ENCODE measurements around the gene MAPKAP1.

The MAPKAP1 gene

GRCh38 chr9:125536776-125537175 is 170.2 kb downstream of the MAPKAP1 start:
- no peak for TF ChIP-seq FOXM1 (IDR thresholded peaks at IDR 0.05; ENCODE audit: borderline replicate concordance, low read depth)
- TF ChIP-seq TAF1 (IDR thresholded peaks at IDR 0.05; ENCODE audit: low read depth): no peak
- TF ChIP-seq MAX (IDR thresholded peaks at IDR 0.05): no peak
- no peak for TF ChIP-seq USF1 (IDR thresholded peaks at IDR 0.05)
- no peak for TF ChIP-seq ZBTB7A (IDR thresholded peaks at IDR 0.05; ENCODE audit: low read depth)
- TF ChIP-seq TEAD4 (IDR thresholded peaks at IDR 0.05): 0 out of 2 replicates have a peak, but pooled peaks have one; percentile 42
- no peak for TF ChIP-seq REST (IDR thresholded peaks at IDR 0.05; ENCODE audit: low read depth)
- peak; percentile 96 for TF ChIP-seq CEBPB (IDR thresholded peaks at IDR 0.05)
- no peak for TF ChIP-seq RAD21 (IDR thresholded peaks at IDR 0.05; ENCODE audit: low read depth)
- TF ChIP-seq YY1 (IDR thresholded peaks at IDR 0.05; ENCODE audit: low read depth): no peak
- 0 out of 2 replicates have a peak, but pooled peaks have one; percentile 17 for TF ChIP-seq TCF12 (IDR thresholded peaks at IDR 0.05; ENCODE audit: low read depth)
- no peak for TF ChIP-seq CREB1 (IDR thresholded peaks at IDR 0.05; ENCODE audit: low read depth)
- no peak for TF ChIP-seq EGR1 (IDR thresholded peaks at IDR 0.05)
- peak; percentile 54; the same call in 1 of the 2 replicates for TF ChIP-seq EP300 (IDR thresholded peaks at IDR 0.05; ENCODE audit: borderline replicate concordance)
- TF ChIP-seq NFIC (IDR thresholded peaks at IDR 0.05): peak; percentile 84

GRCh38 chr9:125536167-125536772 is 170.7 kb downstream of the MAPKAP1 start:
- TF ChIP-seq EGR1 (IDR thresholded peaks at IDR 0.05) (no peak), TEAD4 (IDR thresholded peaks at IDR 0.05) (no peak), TCF12 (IDR thresholded peaks at IDR 0.05; ENCODE audit: low read depth) (no peak), USF1 (IDR thresholded peaks at IDR 0.05) (no peak), NFIC (IDR thresholded peaks at IDR 0.05) (no peak), ZBTB7A (IDR thresholded peaks at IDR 0.05; ENCODE audit: low read depth) (no peak)

- TF ChIP-seq TCF12 (IDR thresholded peaks at IDR 0.05; ENCODE audit: low read depth) (no peak), RAD21 (IDR thresholded peaks at IDR 0.05; ENCODE audit: low read depth) (no peak), USF1 (IDR thresholded peaks at IDR 0.05) (no peak)
Observed at GRCh38 chr9:125534971-125535701, 171.9 kb downstream of the MAPKAP1 start.

- TF ChIP-seq TEAD4 (IDR thresholded peaks at IDR 0.05) (no peak), EP300 (IDR thresholded peaks at IDR 0.05; ENCODE audit: borderline replicate concordance) (no peak), TCF12 (IDR thresholded peaks at IDR 0.05; ENCODE audit: low read depth) (no peak), ZBTB7A (IDR thresholded peaks at IDR 0.05; ENCODE audit: low read depth) (no peak), YY1 (IDR thresholded peaks at IDR 0.05; ENCODE audit: low read depth) (no peak), TAF1 (IDR thresholded peaks at IDR 0.05; ENCODE audit: low read depth) (no peak), MAX (IDR thresholded peaks at IDR 0.05) (no peak), USF1 (IDR thresholded peaks at IDR 0.05) (no peak), NFIC (IDR thresholded peaks at IDR 0.05) (no peak), CEBPB (IDR thresholded peaks at IDR 0.05) (no peak)
Observed at GRCh38 chr9:125532812-125533594, 174.0 kb downstream of the MAPKAP1 start.

GRCh38 chr9:125532412-125532811 is 174.6 kb downstream of the MAPKAP1 start:
- TF ChIP-seq TCF12 (IDR thresholded peaks at IDR 0.05; ENCODE audit: low read depth): no peak
- no peak for TF ChIP-seq EGR1 (IDR thresholded peaks at IDR 0.05)
- TF ChIP-seq CEBPB (IDR thresholded peaks at IDR 0.05): no peak
- TF ChIP-seq USF1 (IDR thresholded peaks at IDR 0.05): no peak
- no peak for TF ChIP-seq ZBTB7A (IDR thresholded peaks at IDR 0.05; ENCODE audit: low read depth)
- no peak for TF ChIP-seq FOXM1 (IDR thresholded peaks at IDR 0.05; ENCODE audit: borderline replicate concordance, low read depth)
- no peak for TF ChIP-seq YY1 (IDR thresholded peaks at IDR 0.05; ENCODE audit: low read depth)
- TF ChIP-seq NFIC (IDR thresholded peaks at IDR 0.05): no peak
- no peak for TF ChIP-seq REST (IDR thresholded peaks at IDR 0.05; ENCODE audit: low read depth)
- TF ChIP-seq TEAD4 (IDR thresholded peaks at IDR 0.05): no peak
- no peak for TF ChIP-seq RAD21 (IDR thresholded peaks at IDR 0.05; ENCODE audit: low read depth)
- no peak for TF ChIP-seq MAX (IDR thresholded peaks at IDR 0.05)
- no peak for TF ChIP-seq TAF1 (IDR thresholded peaks at IDR 0.05; ENCODE audit: low read depth)
- no peak for TF ChIP-seq CREB1 (IDR thresholded peaks at IDR 0.05; ENCODE audit: low read depth)
- no peak for TF ChIP-seq EP300 (IDR thresholded peaks at IDR 0.05; ENCODE audit: borderline replicate concordance)
